ENCODE data around the gene RFTN1. TPM values are rescaled to one million over a fixed set of nuclear protein-coding genes. Genes with fewer than 3 reads are reported as not detected.
A peak's percentile ranks its signal among the peaks of the same experiment; 100 is the strongest.

Gene RFTN1
- total and polyA plus RNA-seq, 10 of the 15 experiments (the other 5 are each of a cell fraction or from before 2014, with no cell fraction given): 20.6 to 213 (median 147) TPM

- in situ Hi-C loops (cut with MboI): loop anchor here (5.0 to 25.0 kb wide), 3 partner anchors 715 to 1233 kb away; partner anchors contain the start of genes ANKRD28 and TBC1D5
- BruUV-seq (replicated peaks): no TSS peak
- TF ChIP-seq HDAC2 (IDR thresholded peaks at IDR 0.05) (no peak), HDGF (IDR thresholded peaks at IDR 0.05) (no peak), NFXL1 (IDR thresholded peaks at IDR 0.05; ENCODE audit: borderline replicate concordance) (no peak), CBFB (IDR thresholded peaks at IDR 0.05; ENCODE audit: low read depth) (peak; percentile 98), IKZF1 (conservative IDR thresholded peaks at IDR 0.05) (peak; percentile 98), PRDM15 (CRISPR knock-in tag; IDR thresholded peaks at IDR 0.05) (no peak), EED (IDR thresholded peaks at IDR 0.05; ENCODE audit: low read depth) (peak; percentile 97), SMC3 (IDR thresholded peaks at IDR 0.05; ENCODE audit: borderline replicate concordance, low read length) (no peak), HDAC6 (IDR thresholded peaks at IDR 0.05; ENCODE audit: unreplicated experiment) (no peak), TARDBP (IDR thresholded peaks at IDR 0.05; ENCODE audit: borderline replicate concordance) (no peak), SMAD1 (IDR thresholded peaks at IDR 0.05; ENCODE audit: low read depth, partially characterized antibody) (peak; percentile 86), MXI1 (IDR thresholded peaks at IDR 0.05; ENCODE audit: low read depth, low read length) (peak; percentile 82), KLF5 (IDR thresholded peaks at IDR 0.05; ENCODE audit: partially characterized antibody) (peak; percentile 93), PAX8 (IDR thresholded peaks at IDR 0.05) (no peak), ATF3 (IDR thresholded peaks at IDR 0.05; ENCODE audit: borderline replicate concordance, extremely low read depth, low read depth, low read length) (no peak), SP1 (IDR thresholded peaks at IDR 0.05; ENCODE audit: low read depth, low read length) (peak; percentile 91)
- TF ChIP-seq, protein P1, sequence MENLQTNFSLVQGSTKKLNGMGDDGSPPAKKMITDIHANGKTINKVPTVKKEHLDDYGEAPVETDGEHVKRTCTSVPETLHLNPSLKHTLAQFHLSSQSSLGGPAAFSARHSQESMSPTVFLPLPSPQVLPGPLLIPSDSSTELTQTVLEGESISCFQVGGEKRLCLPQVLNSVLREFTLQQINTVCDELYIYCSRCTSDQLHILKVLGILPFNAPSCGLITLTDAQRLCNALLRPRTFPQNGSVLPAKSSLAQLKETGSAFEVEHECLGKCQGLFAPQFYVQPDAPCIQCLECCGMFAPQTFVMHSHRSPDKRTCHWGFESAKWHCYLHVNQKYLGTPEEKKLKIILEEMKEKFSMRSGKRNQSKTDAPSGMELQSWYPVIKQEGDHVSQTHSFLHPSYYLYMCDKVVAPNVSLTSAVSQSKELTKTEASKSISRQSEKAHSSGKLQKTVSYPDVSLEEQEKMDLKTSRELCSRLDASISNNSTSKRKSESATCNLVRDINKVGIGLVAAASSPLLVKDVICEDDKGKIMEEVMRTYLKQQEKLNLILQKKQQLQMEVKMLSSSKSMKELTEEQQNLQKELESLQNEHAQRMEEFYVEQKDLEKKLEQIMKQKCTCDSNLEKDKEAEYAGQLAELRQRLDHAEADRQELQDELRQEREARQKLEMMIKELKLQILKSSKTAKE (IDR thresholded peaks at IDR 0.05; ENCODE audit: low read depth, poor library complexity, severe bottlenecking): peak; percentile 97
Observed at GRCh38 chr3:16511681-16512434, 1.6 kb downstream of the RFTN1 start.

More at GRCh38 chr3:16511681-16512434, 1.6 kb downstream of the RFTN1 start:
- FAIRE-seq (peak; percentile 97), DNase-seq (ENCODE audit: low read depth, low spot score) (peak; percentile 98), ATAC-seq (peak; percentile 48)
- ChIA-PET SMC1A (ENCODE audit: uncharacterized antibody, unreplicated experiment) (interaction anchor here (0.7 to 25.8 kb wide), 28 partner anchors 9 to 881 kb away, joined by 3 to 295 read pairs (median 6); partner anchors contain the start of genes DPH3 and OXNAD1), CTCF (interaction anchor here (0.7 to 2.2 kb wide), 15 partner anchors 9 to 244 kb away, joined by 3 to 13 read pairs (median 5); no protein-coding TSS in a partner anchor), POLR2A (interaction anchor here (0.5 to 8.7 kb wide), 19 partner anchors 9 to 217 kb away, joined by 3 to 66 read pairs (median 4); no protein-coding TSS in a partner anchor), RAD21 (ENCODE audit: unreplicated experiment) (interaction anchor here (0.6 to 10.3 kb wide), 31 partner anchors 9 to 683 kb away, joined by 3 to 74 read pairs (median 6); partner anchors contain the start of genes DPH3 and OXNAD1)
- peaks cover 0 to 3% of the 10 kb centered on the region in 2 experiments; a peak in 1 of 4 replicates for H3K36me3 ChIP-seq (ENCODE audit: control insufficient read depth in 2 of 2, insufficient read depth in 2 of 2, low read length in 1 of 2)
- intact Hi-C loops (cut with micrococcal nuclease; ENCODE audit: unreplicated experiment): loop anchor here (1.0 to 10.0 kb wide), 13 partner anchors 9 to 1233 kb away; partner anchors contain the start of genes ANKRD28, DPH3, OXNAD1 and TBC1D5
- peak overlapping the region; percentile 95 for H3K4me2 ChIP-seq (ENCODE audit: control insufficient read depth, insufficient read depth)
- no peaks in the 10 kb centered on the region for H3K9me3 ChIP-seq (replicated peaks; ENCODE audit: control insufficient read depth, insufficient read depth, low read length)
- H2AFZ ChIP-seq (ENCODE audit: control insufficient read depth, low read depth, low read length): no peak overlapping the region
- WGBS (ENCODE audit: insufficient coverage, insufficient replicate concordance, low lambda C conversion rate, missing lambda C conversion rate): 0% methylated on average over 11 of the region's 11 CpGs
- H3K27ac ChIP-seq (ENCODE audit: control insufficient read depth, insufficient read depth): peak overlapping the region; percentile 92
- peaks cover 93% of the 10 kb centered on the region for H3K79me2 ChIP-seq (ENCODE audit: control insufficient read depth, insufficient read depth, low read length)
- peaks cover 37% of the 10 kb centered on the region for H3K4me1 ChIP-seq (ENCODE audit: control insufficient read depth, insufficient read depth, low read length)
- peak overlapping the region; percentile 99 for H3K9ac ChIP-seq (ENCODE audit: control insufficient read depth, insufficient read depth, low read length)
- H3K27me3 ChIP-seq (replicated peaks in 1 of 2; ENCODE audit: control insufficient read depth in 2 of 2, insufficient read depth in 2 of 2, low read length in 1 of 2): no peaks in the 10 kb centered on the region
- peak overlapping the region; percentile 86 for H3K4me3 ChIP-seq
- no peaks in the 10 kb centered on the region for H4K20me1 ChIP-seq (ENCODE audit: control insufficient read depth, insufficient read depth)
